H9 (cell line): ENCODE measurements around the gene TMEM33. TPM values are rescaled to one million over a fixed set of nuclear protein-coding genes. Genes with fewer than 3 reads are reported as not detected.

Experiments
- DNase-seq: peaks from one replicate; pipeline ENCODE4 v3.0.0-alpha.2; 2017
- H2AFZ ChIP-seq: one replicate; pipeline ENCODE4 v1.6.1; 2013; ENCODE audit warnings: mild to moderate bottlenecking, low read length, control low read depth, moderate library complexity
- H2AK5ac ChIP-seq: 2 replicates; pipeline ENCODE4 v1.6.1; 2013; ENCODE audit warnings: low read length, control low read depth, mixed read lengths; ENCODE audit not compliant: insufficient read length
- H2BK120ac ChIP-seq: one replicate; pipeline ENCODE4 v1.6.1; 2013; ENCODE audit warnings: low read depth, mild to moderate bottlenecking, low read length, control low read depth, inconsistent platforms; ENCODE audit not compliant: poor library complexity, severe bottlenecking
- H2BK12ac ChIP-seq: 2 replicates; pipeline ENCODE4 v1.6.1; 2013; ENCODE audit warnings: low read length, control low read depth, mixed read lengths, low read depth; ENCODE audit not compliant: insufficient read length
- H2BK15ac ChIP-seq: 2 replicates; pipeline ENCODE4 v1.6.1; 2013; ENCODE audit warnings: low read depth, low read length, control low read depth
- H2BK20ac ChIP-seq: one replicate; pipeline ENCODE4 v1.6.1; 2013; ENCODE audit warnings: low read depth, mild to moderate bottlenecking, low read length, control low read depth, inconsistent platforms; ENCODE audit not compliant: poor library complexity, severe bottlenecking
- H2BK5ac ChIP-seq: 2 replicates; pipeline ENCODE4 v1.6.1; 2013; ENCODE audit warnings: low read length, control low read depth, mixed read lengths; ENCODE audit not compliant: insufficient read length
- H3K14ac ChIP-seq: 2 replicates; pipeline ENCODE4 v1.6.1; 2013; ENCODE audit warnings: low read length, control low read depth; ENCODE audit not compliant: insufficient read depth
- H3K18ac ChIP-seq: 2 replicates; pipeline ENCODE4 v1.6.1; 2013; ENCODE audit warnings: low read depth, mild to moderate bottlenecking, mixed read lengths, low read length, control low read depth; ENCODE audit not compliant: insufficient read length
- H3K23ac ChIP-seq: 2 replicates; pipeline ENCODE4 v1.6.1; 2013; ENCODE audit warnings: low read length, control low read depth, mixed read lengths, low read depth; ENCODE audit not compliant: insufficient read length
- H3K23me2 ChIP-seq: 2 replicates; pipeline ENCODE4 v1.6.1; 2013; ENCODE audit warnings: low read depth, mild to moderate bottlenecking, mixed read lengths, low read length, control low read depth; ENCODE audit not compliant: insufficient read length, poor library complexity, severe bottlenecking
- H3K27ac ChIP-seq: 2 replicates; pipeline ENCODE4 v1.5.1; 2013; ENCODE audit warnings: low read length, control low read depth, mixed read lengths, low read depth; ENCODE audit not compliant: insufficient read length
- H3K27me3 ChIP-seq: 2 replicates; pipeline ENCODE4 v1.6.1; 2013; ENCODE audit warnings: low read length, control low read depth, inconsistent platforms; ENCODE audit not compliant: insufficient read depth
- H3K4ac ChIP-seq: 2 replicates; pipeline ENCODE4 v1.6.1; 2013; ENCODE audit warnings: low read depth, mild to moderate bottlenecking, control low read depth, inconsistent platforms, low read length, moderate library complexity
- H3K4me1 ChIP-seq: 2 replicates; pipeline ENCODE4 v1.6.1; 2013; ENCODE audit warnings: low read length, control low read depth, inconsistent platforms; ENCODE audit not compliant: insufficient read depth
- H3K4me2 ChIP-seq: 2 replicates; pipeline ENCODE4 v1.6.1; 2013; ENCODE audit warnings: low read length, control low read depth, mixed read lengths; ENCODE audit not compliant: insufficient read length, insufficient read depth
- H3K56ac ChIP-seq: 2 replicates; pipeline ENCODE4 v1.6.1; 2013; ENCODE audit warnings: low read depth, mild to moderate bottlenecking, mixed read lengths, low read length, control low read depth; ENCODE audit not compliant: insufficient read length
- H3K79me1 ChIP-seq: 2 replicates; pipeline ENCODE4 v1.6.1; 2013; ENCODE audit warnings: low read depth, mild to moderate bottlenecking, moderate library complexity, low read length, control low read depth, inconsistent platforms; ENCODE audit not compliant: insufficient read depth, poor library complexity, severe bottlenecking
- H3K79me2 ChIP-seq: 2 replicates; pipeline ENCODE4 v1.6.1; 2013; ENCODE audit warnings: low read length, control low read depth, inconsistent platforms; ENCODE audit not compliant: insufficient read depth
- H3K9ac ChIP-seq: 2 replicates; pipeline ENCODE4 v1.6.1; 2013; ENCODE audit warnings: low read length, control low read depth, mixed read lengths; ENCODE audit not compliant: insufficient read length; ENCODE audit errors: extremely low read depth
- H3K9me3 ChIP-seq: one replicate; pipeline ENCODE4 v1.6.1; 2013; ENCODE audit warnings: low read depth, low read length, inconsistent platforms; ENCODE audit not compliant: control insufficient read depth
- H3T11ph ChIP-seq: one replicate; pipeline ENCODE4 v1.6.1; 2013; ENCODE audit warnings: mild to moderate bottlenecking, low read length, control low read depth, inconsistent platforms
- H4K20me1 ChIP-seq: one replicate; pipeline ENCODE4 v1.6.1; 2013; ENCODE audit not compliant: control insufficient read depth, insufficient read length, insufficient read depth
- H4K5ac ChIP-seq: 2 replicates; pipeline ENCODE4 v1.6.1; 2013; ENCODE audit warnings: low read depth, mild to moderate bottlenecking, mixed read lengths, low read length, control low read depth; ENCODE audit not compliant: insufficient read length
- H4K8ac ChIP-seq: replicated peaks from 2 replicates; pipeline ENCODE4 v1.6.1; 2013; ENCODE audit warnings: low read length, control low read depth, mixed read lengths, low read depth; ENCODE audit not compliant: insufficient read length
- H4K91ac ChIP-seq: 2 replicates; pipeline ENCODE4 v1.6.1; 2013; ENCODE audit warnings: low read depth, mild to moderate bottlenecking, moderate library complexity, mixed read lengths, low read length, control low read depth; ENCODE audit not compliant: insufficient read length
- H3K27ac Mint-ChIP-seq, 3 experiments: 2 replicates in 2 of 3; 3 replicates in 1 of 3; pipeline ENCODE4 v1.8.0; 2020 to 2021; ENCODE audit warnings: mixed read lengths in 3 of 3, mild to moderate bottlenecking in 1 of 3, moderate library complexity in 1 of 3
- H3K27me3 Mint-ChIP-seq: 2 replicates; pipeline ENCODE4 v1.8.0; 2021; ENCODE audit warnings: low read depth, mild to moderate bottlenecking, moderate library complexity, mixed read lengths
- H3K36me3 Mint-ChIP-seq, 3 experiments: 2 replicates in 2 of 3; 3 replicates in 1 of 3; pipeline ENCODE4 v1.8.0; 2020 to 2021; ENCODE audit warnings: low read depth in 3 of 3, mixed read lengths in 3 of 3; ENCODE audit not compliant: insufficient read depth in 1 of 3
- H3K4me1 Mint-ChIP-seq, 2 experiments: 2 replicates each; pipeline ENCODE4 v1.8.0; 2020; ENCODE audit warnings: mixed read lengths in 2 of 2
- H3K4me3 Mint-ChIP-seq, 2 experiments: 2 replicates in 1 of 2; 3 replicates in 1 of 2; pipeline ENCODE4 v1.8.0; 2020 to 2021; ENCODE audit warnings: mild to moderate bottlenecking in 2 of 2, mixed read lengths in 2 of 2, moderate library complexity in 1 of 2
- H3K9me3 Mint-ChIP-seq, 2 experiments: 2 replicates in 1 of 2; 3 replicates in 1 of 2; pipeline ENCODE4 v1.8.0; 2020; ENCODE audit warnings: mild to moderate bottlenecking in 2 of 2, mixed read lengths in 2 of 2, moderate library complexity in 1 of 2
- WGBS: extraction: QIAGEN DNeasy Blood & Tissue Kit; methylation state at CpG from one replicate; pipeline ENCODE4 v1.1.7; 2013; ENCODE audit warnings: missing lambda C conversion rate, low lambda C conversion rate, mixed read lengths; ENCODE audit not compliant: insufficient read length; ENCODE audit errors: extremely low coverage; 5-methylcytosine and 5-hydroxymethylcytosine counted together
- total RNA-seq: library from RNA; stranded (reverse); gene quantifications from 2 replicates; pipeline ENCODE4 v1.2.1, GENCODE V29; 2021
- TF ChIP-seq, protein P1 (sequence below): fragments of 200-600 bp; sonication (generic); conservative IDR thresholded peaks from 3 replicates; pipeline ENCODE4 v1.8.0; 2021; ENCODE audit warnings: antibody characterized with exemption, mild to moderate bottlenecking

TMEM33 gene
- total RNA-seq, 1 experiment from 2014 or later, result 74.2 TPM

- no peak overlapping the region for H3K4me2 ChIP-seq
- peak overlapping the region; percentile 97 to 100 for H3K4me3 Mint-ChIP-seq
- no peak overlapping the region for H3T11ph ChIP-seq
- H3K18ac ChIP-seq, result no peak overlapping the region
- H3K27ac Mint-ChIP-seq, result no peak overlapping the region
- no peaks in the 10 kb centered on the region; the same call in 1 of the 2 replicates for H3K4me1 ChIP-seq
- H3K27me3 ChIP-seq, result no peaks in the 10 kb centered on the region
- H3K36me3 Mint-ChIP-seq, result peaks cover 6 to 29% (median 15%) of the 10 kb centered on the region in 3 experiments
- no peak overlapping the region for H2AK5ac ChIP-seq
- H3K79me1 ChIP-seq, result no peaks in the 10 kb centered on the region
- no peak overlapping the region for H4K91ac ChIP-seq
- H3K4me1 Mint-ChIP-seq, result peaks cover 28 to 30% of the 10 kb centered on the region in 2 experiments
- TF ChIP-seq, protein P1, sequence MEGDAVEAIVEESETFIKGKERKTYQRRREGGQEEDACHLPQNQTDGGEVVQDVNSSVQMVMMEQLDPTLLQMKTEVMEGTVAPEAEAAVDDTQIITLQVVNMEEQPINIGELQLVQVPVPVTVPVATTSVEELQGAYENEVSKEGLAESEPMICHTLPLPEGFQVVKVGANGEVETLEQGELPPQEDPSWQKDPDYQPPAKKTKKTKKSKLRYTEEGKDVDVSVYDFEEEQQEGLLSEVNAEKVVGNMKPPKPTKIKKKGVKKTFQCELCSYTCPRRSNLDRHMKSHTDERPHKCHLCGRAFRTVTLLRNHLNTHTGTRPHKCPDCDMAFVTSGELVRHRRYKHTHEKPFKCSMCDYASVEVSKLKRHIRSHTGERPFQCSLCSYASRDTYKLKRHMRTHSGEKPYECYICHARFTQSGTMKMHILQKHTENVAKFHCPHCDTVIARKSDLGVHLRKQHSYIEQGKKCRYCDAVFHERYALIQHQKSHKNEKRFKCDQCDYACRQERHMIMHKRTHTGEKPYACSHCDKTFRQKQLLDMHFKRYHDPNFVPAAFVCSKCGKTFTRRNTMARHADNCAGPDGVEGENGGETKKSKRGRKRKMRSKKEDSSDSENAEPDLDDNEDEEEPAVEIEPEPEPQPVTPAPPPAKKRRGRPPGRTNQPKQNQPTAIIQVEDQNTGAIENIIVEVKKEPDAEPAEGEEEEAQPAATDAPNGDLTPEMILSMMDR, result no peak
- no peaks in the 10 kb centered on the region for H4K20me1 ChIP-seq
- no peak overlapping the region for H3K14ac ChIP-seq
- no peak overlapping the region for H2BK12ac ChIP-seq
- peaks cover 5% of the 10 kb centered on the region for H3K23me2 ChIP-seq
- no peak overlapping the region for H4K5ac ChIP-seq
- no peak overlapping the region for H2BK15ac ChIP-seq
- H2BK5ac ChIP-seq, result no peak overlapping the region
- no peak overlapping the region for H3K27ac ChIP-seq
- H3K23ac ChIP-seq, result no peak overlapping the region
- H3K9ac ChIP-seq, result no peak overlapping the region
- no peak overlapping the region for H4K8ac ChIP-seq
- no peak for DNase-seq
- H3K9me3 Mint-ChIP-seq, result no peaks in the 10 kb centered on the region
- no peak overlapping the region for H2AFZ ChIP-seq
- H3K27me3 Mint-ChIP-seq, result peaks cover 15% of the 10 kb centered on the region
- H3K9me3 ChIP-seq, result no peaks in the 10 kb centered on the region
- H3K79me2 ChIP-seq, result peaks cover 9% of the 10 kb centered on the region; the same call in 1 of the 2 replicates
- H3K56ac ChIP-seq, result no peak overlapping the region
- H2BK20ac ChIP-seq, result no peak overlapping the region
- WGBS, result no CpG with 5 or more reads among the region's 9 CpGs
- no peak overlapping the region for H2BK120ac ChIP-seq
- H3K4ac ChIP-seq, result no peak overlapping the region
These were observed 722 bp upstream of the TMEM33 start for GRCh38 chr4:41934514-41934900.
